HepG2 (cell line): ENCODE data around the gene CCDC83. TPM values are rescaled to one million over a fixed set of nuclear protein-coding genes. Genes with fewer than 3 reads are reported as not detected.

ENCODE experiments used
- ARNT2 ChIP-seq: sonication (generic); formaldehyde crosslinking; IDR thresholded peaks from 2 replicates; pipeline ENCODE4 v1.8.0; 2022; ENCODE audit warnings: mild to moderate bottlenecking, low read depth, missing genetic modification reagents, moderate library complexity
- FOXC1 ChIP-seq: sonication (generic); formaldehyde crosslinking; IDR thresholded peaks from 2 replicates; pipeline ENCODE4 v1.8.0; 2022; ENCODE audit warnings: mild to moderate bottlenecking, missing genetic modification reagents, borderline replicate concordance
- FOXJ3 ChIP-seq: sonication (generic); formaldehyde crosslinking; IDR thresholded peaks from 2 replicates; pipeline ENCODE4 v1.4.0; 2020; ENCODE audit warnings: missing genetic modification reagents, mild to moderate bottlenecking, borderline replicate concordance
- HNF4G ChIP-seq, 2 experiments: sonication (generic) in 1 of 2; formaldehyde crosslinking in 1 of 2; IDR thresholded peaks; 2 replicates each; pipeline versions ENCODE4 v1.4.0 to v1.6.1; 2011 to 2020; ENCODE audit warnings: borderline replicate concordance in 2 of 2, low read depth in 2 of 2, mild to moderate bottlenecking in 2 of 2, low read length in 1 of 2, missing genetic modification reagents in 1 of 2, moderate library complexity in 1 of 2
- IKZF1 ChIP-seq: fragments of 450-650 bp; IDR thresholded peaks from 2 replicates; pipeline ENCODE4 v1.7.1; 2016
- NFKB2 ChIP-seq: sonication (generic); formaldehyde crosslinking; IDR thresholded peaks from 2 replicates; pipeline ENCODE4 v1.4.0; 2020; ENCODE audit warnings: missing genetic modification reagents, borderline replicate concordance
- SNAI1 ChIP-seq: sonication (generic); formaldehyde crosslinking; IDR thresholded peaks from 2 replicates; pipeline ENCODE4 v1.5.0; 2020; ENCODE audit warnings: mild to moderate bottlenecking, missing genetic modification reagents, borderline replicate concordance
- STAG1 ChIP-seq: sonication (generic); formaldehyde crosslinking; IDR thresholded peaks from 2 replicates; pipeline ENCODE4 v1.4.0; 2020; ENCODE audit warnings: missing genetic modification reagents
- TBL1XR1 ChIP-seq: fragments of 150-350 bp; IDR thresholded peaks from 2 replicates; pipeline ENCODE4 v1.6.1; 2014; ENCODE audit warnings: borderline replicate concordance, low read length; ENCODE audit not compliant: partially characterized antibody
- ZNF180 ChIP-seq: sonication (generic); formaldehyde crosslinking; IDR thresholded peaks from 2 replicates; pipeline ENCODE4 v1.4.0; 2020; ENCODE audit warnings: low read depth, missing genetic modification reagents, borderline replicate concordance
- ZNF3 ChIP-seq: IDR thresholded peaks from 2 replicates; pipeline ENCODE4 v1.7.0; 2017; ENCODE audit warnings: inconsistent platforms
- ZNF431 ChIP-seq: sonication (generic); formaldehyde crosslinking; IDR thresholded peaks from 2 replicates; pipeline ENCODE4 v1.9.0; 2022; ENCODE audit warnings: missing genetic modification reagents, low read depth, mild to moderate bottlenecking, borderline replicate concordance
- ZNF75D ChIP-seq: sonication (generic); formaldehyde crosslinking; IDR thresholded peaks from 2 replicates; pipeline ENCODE4 v1.8.1; 2023; ENCODE audit warnings: missing genetic modification reagents, mild to moderate bottlenecking, borderline replicate concordance
- ZNF777 ChIP-seq: sonication (generic); formaldehyde crosslinking; IDR thresholded peaks from 2 replicates; pipeline ENCODE4 v1.4.0; 2020; ENCODE audit warnings: missing genetic modification reagents
- polyA plus RNA-seq, 8 experiments: library from polyadenylated mRNA; depleted of rRNA in 3 of 8; stranded (reverse) in 7 of 8; unstranded in 1 of 8; fragments of >200 nt; fragmentation: Illumina TruSeq in 4 of 8; extraction: Trizol in 4 of 8; gene quantifications; 2 replicates each; pipeline versions ENCODE4 v1.2.1 to v1.2.3, GENCODE V29; 2011 to 2016; ENCODE audit warnings: low read depth in 4 of 8, missing spikeins in 1 of 8, mixed read lengths in 1 of 8; ENCODE audit not compliant: insufficient read depth in 1 of 8
- total RNA-seq, 5 experiments: library from RNA; depleted of rRNA; stranded (reverse); fragments of >200 nt; fragmentation: Illumina TruSeq; extraction: Trizol; gene quantifications; 2 replicates each; pipeline ENCODE4 v1.2.3, GENCODE V29; 2016; ENCODE audit warnings: low read depth in 1 of 5
- TF ChIP-seq, protein P1 (sequence below): sonication (generic); formaldehyde crosslinking; IDR thresholded peaks from 2 replicates; pipeline ENCODE4 v1.5.1; 2020; ENCODE audit warnings: missing genetic modification reagents, mild to moderate bottlenecking, borderline replicate concordance
- TF ChIP-seq, protein P2 (sequence below): sonication (generic); formaldehyde crosslinking; IDR thresholded peaks from 2 replicates; pipeline ENCODE4 v1.5.1; 2020; ENCODE audit warnings: mild to moderate bottlenecking, missing genetic modification reagents, borderline replicate concordance
- TF ChIP-seq, protein P3 (sequence below): sonication (generic); formaldehyde crosslinking; IDR thresholded peaks from 2 replicates; pipeline ENCODE4 v1.8.0; 2022; ENCODE audit warnings: missing genetic modification reagents, low read depth, mild to moderate bottlenecking, borderline replicate concordance

The CCDC83 gene
- total and polyA plus RNA-seq, 2 of the 13 experiments (the other 11 are each of a cell fraction or from before 2014, with no cell fraction given): not detected

DNA sequence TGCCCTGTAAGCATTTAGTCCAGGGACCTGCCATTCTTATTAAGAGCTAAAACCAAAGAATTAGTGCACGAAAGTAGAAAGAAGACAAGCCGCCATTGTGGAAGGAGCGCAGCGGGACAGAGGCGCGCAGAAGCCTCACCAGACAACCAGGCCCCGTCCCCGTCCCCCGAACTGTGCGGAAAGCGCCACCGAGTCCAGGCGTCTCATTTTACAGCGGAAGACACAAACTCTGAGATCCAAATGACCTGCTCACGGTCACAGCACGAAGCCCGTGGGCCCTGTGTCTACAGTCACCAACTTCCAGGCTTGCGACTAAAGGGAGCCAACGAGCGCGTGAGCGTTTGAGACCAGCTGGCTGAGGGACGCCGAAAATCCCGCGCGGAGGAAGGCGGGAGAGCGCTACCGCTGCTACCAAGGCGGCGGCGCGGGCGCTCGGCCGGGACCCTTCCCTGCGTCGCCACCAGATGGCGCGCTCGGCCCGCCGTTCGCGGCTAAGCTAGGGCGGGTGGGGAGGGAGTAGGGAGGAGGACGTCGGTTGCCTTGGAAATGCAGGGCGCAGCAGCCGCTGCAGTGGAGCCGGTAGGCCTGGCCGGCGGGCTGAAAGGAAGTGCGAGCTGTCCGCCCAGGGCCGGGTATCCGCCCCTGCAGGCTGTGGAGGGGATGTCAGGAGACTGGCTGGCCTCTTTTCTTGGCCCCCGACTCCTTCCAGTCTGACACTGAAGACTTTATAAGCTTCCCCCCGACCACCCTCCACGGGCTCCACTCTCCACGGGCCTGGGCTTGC lies 434 bp upstream of the CCDC83 start (continued):
- TF ChIP-seq, protein P1, sequence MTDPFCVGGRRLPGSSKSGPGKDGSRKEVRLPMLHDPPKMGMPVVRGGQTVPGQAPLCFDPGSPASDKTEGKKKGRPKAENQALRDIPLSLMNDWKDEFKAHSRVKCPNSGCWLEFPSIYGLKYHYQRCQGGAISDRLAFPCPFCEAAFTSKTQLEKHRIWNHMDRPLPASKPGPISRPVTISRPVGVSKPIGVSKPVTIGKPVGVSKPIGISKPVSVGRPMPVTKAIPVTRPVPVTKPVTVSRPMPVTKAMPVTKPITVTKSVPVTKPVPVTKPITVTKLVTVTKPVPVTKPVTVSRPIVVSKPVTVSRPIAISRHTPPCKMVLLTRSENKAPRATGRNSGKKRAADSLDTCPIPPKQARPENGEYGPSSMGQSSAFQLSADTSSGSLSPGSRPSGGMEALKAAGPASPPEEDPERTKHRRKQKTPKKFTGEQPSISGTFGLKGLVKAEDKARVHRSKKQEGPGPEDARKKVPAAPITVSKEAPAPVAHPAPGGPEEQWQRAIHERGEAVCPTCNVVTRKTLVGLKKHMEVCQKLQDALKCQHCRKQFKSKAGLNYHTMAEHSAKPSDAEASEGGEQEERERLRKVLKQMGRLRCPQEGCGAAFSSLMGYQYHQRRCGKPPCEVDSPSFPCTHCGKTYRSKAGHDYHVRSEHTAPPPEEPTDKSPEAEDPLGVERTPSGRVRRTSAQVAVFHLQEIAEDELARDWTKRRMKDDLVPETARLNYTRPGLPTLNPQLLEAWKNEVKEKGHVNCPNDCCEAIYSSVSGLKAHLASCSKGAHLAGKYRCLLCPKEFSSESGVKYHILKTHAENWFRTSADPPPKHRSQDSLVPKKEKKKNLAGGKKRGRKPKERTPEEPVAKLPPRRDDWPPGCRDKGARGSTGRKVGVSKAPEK (CRISPR knock-in tag): peak; percentile 77; the same call in 1 of the 2 replicates
- TF ChIP-seq STAG1: peak; percentile 100
- TF ChIP-seq ZNF777 (CRISPR knock-in tag): peak; percentile 54
- TF ChIP-seq ZNF180 (CRISPR knock-in tag): 0 out of 2 replicates have a peak, but pooled peaks have one; percentile 45
- TF ChIP-seq, protein P2, sequence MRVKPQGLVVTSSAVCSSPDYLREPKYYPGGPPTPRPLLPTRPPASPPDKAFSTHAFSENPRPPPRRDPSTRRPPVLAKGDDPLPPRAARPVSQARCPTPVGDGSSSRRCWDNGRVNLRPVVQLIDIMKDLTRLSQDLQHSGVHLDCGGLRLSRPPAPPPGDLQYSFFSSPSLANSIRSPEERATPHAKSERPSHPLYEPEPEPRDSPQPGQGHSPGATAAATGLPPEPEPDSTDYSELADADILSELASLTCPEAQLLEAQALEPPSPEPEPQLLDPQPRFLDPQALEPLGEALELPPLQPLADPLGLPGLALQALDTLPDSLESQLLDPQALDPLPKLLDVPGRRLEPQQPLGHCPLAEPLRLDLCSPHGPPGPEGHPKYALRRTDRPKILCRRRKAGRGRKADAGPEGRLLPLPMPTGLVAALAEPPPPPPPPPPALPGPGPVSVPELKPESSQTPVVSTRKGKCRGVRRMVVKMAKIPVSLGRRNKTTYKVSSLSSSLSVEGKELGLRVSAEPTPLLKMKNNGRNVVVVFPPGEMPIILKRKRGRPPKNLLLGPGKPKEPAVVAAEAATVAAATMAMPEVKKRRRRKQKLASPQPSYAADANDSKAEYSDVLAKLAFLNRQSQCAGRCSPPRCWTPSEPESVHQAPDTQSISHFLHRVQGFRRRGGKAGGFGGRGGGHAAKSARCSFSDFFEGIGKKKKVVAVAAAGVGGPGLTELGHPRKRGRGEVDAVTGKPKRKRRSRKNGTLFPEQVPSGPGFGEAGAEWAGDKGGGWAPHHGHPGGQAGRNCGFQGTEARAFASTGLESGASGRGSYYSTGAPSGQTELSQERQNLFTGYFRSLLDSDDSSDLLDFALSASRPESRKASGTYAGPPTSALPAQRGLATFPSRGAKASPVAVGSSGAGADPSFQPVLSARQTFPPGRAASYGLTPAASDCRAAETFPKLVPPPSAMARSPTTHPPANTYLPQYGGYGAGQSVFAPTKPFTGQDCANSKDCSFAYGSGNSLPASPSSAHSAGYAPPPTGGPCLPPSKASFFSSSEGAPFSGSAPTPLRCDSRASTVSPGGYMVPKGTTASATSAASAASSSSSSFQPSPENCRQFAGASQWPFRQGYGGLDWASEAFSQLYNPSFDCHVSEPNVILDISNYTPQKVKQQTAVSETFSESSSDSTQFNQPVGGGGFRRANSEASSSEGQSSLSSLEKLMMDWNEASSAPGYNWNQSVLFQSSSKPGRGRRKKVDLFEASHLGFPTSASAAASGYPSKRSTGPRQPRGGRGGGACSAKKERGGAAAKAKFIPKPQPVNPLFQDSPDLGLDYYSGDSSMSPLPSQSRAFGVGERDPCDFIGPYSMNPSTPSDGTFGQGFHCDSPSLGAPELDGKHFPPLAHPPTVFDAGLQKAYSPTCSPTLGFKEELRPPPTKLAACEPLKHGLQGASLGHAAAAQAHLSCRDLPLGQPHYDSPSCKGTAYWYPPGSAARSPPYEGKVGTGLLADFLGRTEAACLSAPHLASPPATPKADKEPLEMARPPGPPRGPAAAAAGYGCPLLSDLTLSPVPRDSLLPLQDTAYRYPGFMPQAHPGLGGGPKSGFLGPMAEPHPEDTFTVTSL: peak; percentile 60; the same call in 1 of the 2 replicates
- TF ChIP-seq ZNF75D: no peak
- peak; percentile 81; the same call in 1 of the 2 replicates for TF ChIP-seq FOXC1 (CRISPR knock-in tag)
- TF ChIP-seq NFKB2: peak; percentile 97; the same call in 1 of the 2 replicates
- peak; percentile 36 for TF ChIP-seq TBL1XR1
- no peak for TF ChIP-seq ZNF3 (CRISPR knock-in tag)
- peak; percentile 58; the same call in 1 of the 2 replicates for TF ChIP-seq ZNF431 (CRISPR knock-in tag)
- TF ChIP-seq FOXJ3 (CRISPR knock-in tag): peak; percentile 54; the same call in 1 of the 2 replicates
- TF ChIP-seq, protein P3, sequence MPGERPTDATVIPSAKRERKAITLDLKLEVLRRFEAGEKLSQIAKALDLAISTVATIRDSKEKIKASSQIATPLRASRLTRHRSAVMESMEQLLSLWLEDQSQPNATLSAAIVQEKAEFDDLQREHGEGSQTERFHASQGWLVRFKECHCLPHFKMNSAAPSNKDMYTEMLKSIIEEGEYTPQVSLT (CRISPR knock-in tag): peak; percentile 63; the same call in 1 of the 2 replicates
- no peak for TF ChIP-seq IKZF1
- peak; percentile 92 for TF ChIP-seq ARNT2
- no peak for TF ChIP-seq SNAI1 (CRISPR knock-in tag)
- no peak for TF ChIP-seq HNF4G (IDR thresholded peaks at IDR 0.05; ENCODE audit: borderline replicate concordance, low read depth, low read length)
- TF ChIP-seq HNF4G (CRISPR knock-in tag; IDR thresholded peaks at IDR 0.05; ENCODE audit: borderline replicate concordance, low read depth): no peak; the same call in 1 of the 2 replicates
